ENCODE results near the gene KCNJ16.

Gene KCNJ16

GRCh38 chr17:70184770-70185169 lies 109.7 kb downstream of the KCNJ16 start:
- no peaks in the 10 kb centered on the region for H3K9me3 ChIP-seq (replicated peaks in 1 of 2; ENCODE audit: control insufficient read depth in 2 of 2, insufficient read depth in 1 of 2, low read depth in 1 of 2, low read length in 2 of 2)
- H4K91ac ChIP-seq (ENCODE audit: low read depth, low read length, poor library complexity) = no peak overlapping the region
- H3K36me3 ChIP-seq (replicated peaks in 1 of 2; ENCODE audit: control insufficient read depth in 2 of 2, insufficient read depth in 2 of 2, low read length in 2 of 2) = peaks cover 0 to 5% of the 10 kb centered on the region in 2 donors
- no peak overlapping the region for H3K4me3 ChIP-seq (ENCODE audit: low read length in 2 of 2)
- no peak overlapping the region for H3K23ac ChIP-seq (ENCODE audit: low read depth, low read length, poor library complexity)
- no peak for DNase-seq (ENCODE audit: low spot score)
- no peak overlapping the region for H3K14ac ChIP-seq (ENCODE audit: low read length)
- H2BK12ac ChIP-seq (ENCODE audit: low read length) = no peak overlapping the region
- no peak overlapping the region for H3K4ac ChIP-seq (ENCODE audit: low read length)
- WGBS, 2 donors (ENCODE audit: extremely low coverage in 2 of 2, insufficient read length in 2 of 2, insufficient replicate concordance in 1 of 2) = no CpG with 5 or more reads among the region's 4 CpGs
- H4K8ac ChIP-seq (ENCODE audit: low read depth, low read length) = no peak overlapping the region
- no peak overlapping the region for H2BK5ac ChIP-seq (ENCODE audit: low read length)
- H3K27ac ChIP-seq (replicated peaks; ENCODE audit: low read length) = no peak overlapping the region
- H3K18ac ChIP-seq (ENCODE audit: low read length) = no peak overlapping the region
- H3K4me1 ChIP-seq (ENCODE audit: control insufficient read depth in 2 of 2, insufficient read depth in 1 of 2, low read depth in 1 of 2, low read length in 2 of 2) = peaks cover 0 to 3% of the 10 kb centered on the region in 2 donors
- H3K9ac ChIP-seq (ENCODE audit: low read depth, low read length, poor library complexity) = no peak overlapping the region
- no peak overlapping the region for H2AFZ ChIP-seq (ENCODE audit: low read length)
- no peak overlapping the region for H2AK5ac ChIP-seq (ENCODE audit: low read depth, low read length)
- H3K27me3 ChIP-seq (ENCODE audit: control insufficient read depth in 3 of 3, insufficient read depth in 3 of 3, low read depth in 1 of 3, low read length in 3 of 3) = no peaks in the 10 kb centered on the region
- no peak overlapping the region for H2BK120ac ChIP-seq (ENCODE audit: low read depth, low read length)
- no peak overlapping the region for H2BK15ac ChIP-seq (ENCODE audit: low read length)
- H3K79me1 ChIP-seq (ENCODE audit: low read depth, low read length) = no peaks in the 10 kb centered on the region
- no peak overlapping the region for H3K4me2 ChIP-seq (ENCODE audit: insufficient read depth, low read length, poor library complexity, severe bottlenecking)
